ENCODE results near the gene GRK5. TPM values are rescaled to one million over a fixed set of nuclear protein-coding genes. Genes with fewer than 3 reads are reported as not detected.

Gene GRK5
- polyA plus RNA-seq, 1 donor from 2014 or later: 34.9 TPM

DNA sequence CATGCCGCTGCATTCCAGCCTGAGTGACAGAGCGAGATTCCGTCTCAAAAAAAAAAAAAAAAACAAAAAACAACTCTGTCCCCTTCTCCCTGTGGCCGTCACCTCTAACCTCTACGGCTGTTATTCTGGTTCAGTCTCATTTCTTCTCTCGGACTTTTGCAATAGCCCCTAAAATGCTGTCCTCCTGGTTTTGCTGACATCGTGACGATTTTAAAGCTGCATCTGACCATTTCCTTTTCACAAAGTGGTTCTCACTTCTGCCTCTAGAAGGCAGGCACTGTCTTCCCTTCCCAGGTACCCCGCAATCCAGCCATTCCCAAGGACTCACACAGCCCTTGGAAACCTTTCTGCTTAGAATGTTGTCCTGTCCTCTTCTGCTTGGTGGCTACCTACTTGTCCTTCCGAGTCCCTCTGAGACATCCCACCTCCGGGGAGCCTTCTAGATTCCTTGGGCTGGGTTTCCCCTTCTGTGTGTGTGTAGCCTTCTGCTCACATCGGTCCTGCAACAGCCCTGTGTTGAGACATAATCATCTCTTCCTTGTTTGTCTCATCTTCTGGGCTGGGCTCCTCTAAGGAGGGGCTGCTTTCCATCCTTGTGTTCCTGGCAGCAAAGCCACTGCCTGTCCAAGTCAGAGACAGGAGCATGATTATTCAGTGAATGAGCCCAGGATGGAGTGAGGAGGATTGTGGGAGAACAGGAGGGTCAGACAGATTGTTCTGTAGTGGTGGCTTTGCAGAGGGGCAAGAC, 83.1 kb downstream of the GRK5 start:
- Histone ChIP-seq H3K79me2 (replicated peaks; ENCODE audit: insufficient read depth, low read length) (no peaks in the 10 kb centered on the region), H4K20me1 (ENCODE audit: insufficient read depth) (no peaks in the 10 kb centered on the region), H3K4me3 (ENCODE audit: low read length) (no peak overlapping the region), H3F3A (ENCODE audit: insufficient read depth, low read length, poor library complexity, severe bottlenecking) (no peaks in the 10 kb centered on the region), H2AFZ (ENCODE audit: low read depth, low read length) (no peak overlapping the region), H3K36me3 (ENCODE audit: insufficient read depth, low read length) (no peaks in the 10 kb centered on the region), H3K27me3 (ENCODE audit: insufficient read depth, low read depth, low read length) (no peaks in the 10 kb centered on the region), H3K9me2 (ENCODE audit: insufficient read depth, low read length) (no peaks in the 10 kb centered on the region), H3K9ac (ENCODE audit: low read length) (no peak overlapping the region), H3K4me2 (ENCODE audit: low read length) (no peak overlapping the region), H3K27ac (ENCODE audit: low read length) (no peak overlapping the region), H3K9me3 (ENCODE audit: low read length) (no peaks in the 10 kb centered on the region)
- TF ChIP-seq POLR2AphosphoS5 (IDR thresholded peaks at IDR 0.05) (no peak), EP300 (conservative IDR thresholded peaks at IDR 0.05; ENCODE audit: poor library complexity, severe bottlenecking) (no peak), SMC3 (conservative IDR thresholded peaks at IDR 0.05; ENCODE audit: poor library complexity) (no peak), RAD21 (conservative IDR thresholded peaks at IDR 0.05) (no peak), EZH2 (IDR thresholded peaks at IDR 0.05; ENCODE audit: borderline replicate concordance, insufficient read depth, low read length, poor library complexity, severe bottlenecking) (no peak), TAF1 (IDR thresholded peaks at IDR 0.05; ENCODE audit: low read depth) (no peak), REST (IDR thresholded peaks at IDR 0.05; ENCODE audit: borderline replicate concordance) (no peak), MXI1 (conservative IDR thresholded peaks at IDR 0.05; ENCODE audit: poor library complexity, severe bottlenecking) (no peak)
- TF ChIP-seq, protein P1, sequence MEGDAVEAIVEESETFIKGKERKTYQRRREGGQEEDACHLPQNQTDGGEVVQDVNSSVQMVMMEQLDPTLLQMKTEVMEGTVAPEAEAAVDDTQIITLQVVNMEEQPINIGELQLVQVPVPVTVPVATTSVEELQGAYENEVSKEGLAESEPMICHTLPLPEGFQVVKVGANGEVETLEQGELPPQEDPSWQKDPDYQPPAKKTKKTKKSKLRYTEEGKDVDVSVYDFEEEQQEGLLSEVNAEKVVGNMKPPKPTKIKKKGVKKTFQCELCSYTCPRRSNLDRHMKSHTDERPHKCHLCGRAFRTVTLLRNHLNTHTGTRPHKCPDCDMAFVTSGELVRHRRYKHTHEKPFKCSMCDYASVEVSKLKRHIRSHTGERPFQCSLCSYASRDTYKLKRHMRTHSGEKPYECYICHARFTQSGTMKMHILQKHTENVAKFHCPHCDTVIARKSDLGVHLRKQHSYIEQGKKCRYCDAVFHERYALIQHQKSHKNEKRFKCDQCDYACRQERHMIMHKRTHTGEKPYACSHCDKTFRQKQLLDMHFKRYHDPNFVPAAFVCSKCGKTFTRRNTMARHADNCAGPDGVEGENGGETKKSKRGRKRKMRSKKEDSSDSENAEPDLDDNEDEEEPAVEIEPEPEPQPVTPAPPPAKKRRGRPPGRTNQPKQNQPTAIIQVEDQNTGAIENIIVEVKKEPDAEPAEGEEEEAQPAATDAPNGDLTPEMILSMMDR (IDR thresholded peaks at IDR 0.05; ENCODE audit: poor library complexity, severe bottlenecking): no peak

- no peaks in the 10 kb centered on the region for H3K36me3 ChIP-seq (ENCODE audit: insufficient read depth, low read length)
- H2AFZ ChIP-seq (ENCODE audit: low read depth, low read length): no peak overlapping the region
- H3F3A ChIP-seq (ENCODE audit: insufficient read depth, low read length, poor library complexity, severe bottlenecking): no peaks in the 10 kb centered on the region
- TF ChIP-seq TAF1 (IDR thresholded peaks at IDR 0.05; ENCODE audit: low read depth) (no peak), EP300 (conservative IDR thresholded peaks at IDR 0.05; ENCODE audit: poor library complexity, severe bottlenecking) (no peak), POLR2AphosphoS5 (IDR thresholded peaks at IDR 0.05) (no peak), MXI1 (conservative IDR thresholded peaks at IDR 0.05; ENCODE audit: poor library complexity, severe bottlenecking) (no peak), EZH2 (IDR thresholded peaks at IDR 0.05; ENCODE audit: borderline replicate concordance, insufficient read depth, low read length, poor library complexity, severe bottlenecking) (no peak), REST (IDR thresholded peaks at IDR 0.05; ENCODE audit: borderline replicate concordance) (no peak), RAD21 (conservative IDR thresholded peaks at IDR 0.05) (no peak), SMC3 (conservative IDR thresholded peaks at IDR 0.05; ENCODE audit: poor library complexity) (no peak)
- TF ChIP-seq, protein P1 (IDR thresholded peaks at IDR 0.05; ENCODE audit: poor library complexity, severe bottlenecking): no peak
- H3K9me2 ChIP-seq (ENCODE audit: insufficient read depth, low read length): no peaks in the 10 kb centered on the region
- H3K79me2 ChIP-seq (replicated peaks; ENCODE audit: insufficient read depth, low read length): no peaks in the 10 kb centered on the region
- no peak overlapping the region for H3K4me2 ChIP-seq (ENCODE audit: low read length)
- H3K27me3 ChIP-seq (ENCODE audit: insufficient read depth, low read depth, low read length): no peaks in the 10 kb centered on the region
- H4K20me1 ChIP-seq (ENCODE audit: insufficient read depth): no peaks in the 10 kb centered on the region
- H3K27ac ChIP-seq (ENCODE audit: low read length): no peak overlapping the region
- no peak overlapping the region for H3K4me3 ChIP-seq (ENCODE audit: low read length)
- H3K9ac ChIP-seq (ENCODE audit: low read length): no peak overlapping the region
- H3K9me3 ChIP-seq (ENCODE audit: low read length): no peaks in the 10 kb centered on the region
These were observed 84.0 kb downstream of the GRK5 start for GRCh38 chr10:119291223-119291900.
